Measurements from ENCODE around the gene GSTM2.

GRCh38 chr1:109621379-109622136, 46.3 kb upstream of the GSTM2 start:
- TF ChIP-seq EZH2 (IDR thresholded peaks at IDR 0.05): no peak
- TF ChIP-seq CTCF (IDR thresholded peaks at IDR 0.05): no peak

All from neural progenitor cell (in vitro differentiated cells).